Breast epithelium (tissue), 3 donors: ENCODE results near the gene COL6A1.

Source experiments
- CTCF ChIP-seq, 3 donors: fragments of 450-650 bp; IDR thresholded peaks; one replicate each; pipeline ENCODE4 v1.5.1; 2016 to 2017; ENCODE audit warnings: antibody characterized with exemption in 3 of 3, mild to moderate bottlenecking in 3 of 3, moderate library complexity in 3 of 3
- POLR2A ChIP-seq: fragments of 450-650 bp; IDR thresholded peaks from one replicate; pipeline ENCODE4 v1.6.1; 2016; ENCODE audit warnings: antibody characterized with exemption, mild to moderate bottlenecking, moderate library complexity
- POLR2AphosphoS5 ChIP-seq, 3 donors: sonication (generic); formaldehyde crosslinking; IDR thresholded peaks; one replicate each; pipeline ENCODE4 v1.6.1; 2017; ENCODE audit warnings: antibody characterized with exemption in 3 of 3

GRCh38 chr21:45932922-45933502, 48.6 kb upstream of the COL6A1 start:
- TF ChIP-seq POLR2A (no peak), CTCF (IDR thresholded peaks at IDR 0.05) (no peak), POLR2AphosphoS5 (IDR thresholded peaks at IDR 0.05) (no peak)
